ENCODE results near the gene SCN10A.
A peak's percentile ranks its signal among the peaks of the same experiment; 100 is the strongest.

Gene SCN10A

GRCh38 chr3:38650248-38650951, 165.6 kb downstream of the SCN10A start:
- DNase-seq, result no peak

GRCh38 chr3:38649500-38650247, 166.3 kb downstream of the SCN10A start, which contains the start of gene SCN5A:
Gene SCN5A, minus strand, starts transcription at chr3:38649687. Its CDS starts 16,380 bp downstream, at chr3:38633307.
- peak; percentile 82 for DNase-seq

- DNase-seq, result no peak
Observed at GRCh38 chr3:38648659-38649499, 167.1 kb downstream of the SCN10A start.

GRCh38 chr3:38648024-38648658, 167.9 kb downstream of the SCN10A start:
- no peak for DNase-seq

GRCh38 chr3:38647217-38647970, 168.6 kb downstream of the SCN10A start:
- DNase-seq, result no peak
